HG03565 (cell line): ENCODE data around the gene TMEM150A.
"Not testable (repeated sequence)": the region's sequence is repeated elsewhere in the genome, so short reads cannot be mapped to it uniquely, and the experiment has no call there.

ENCODE experiments used
- ATAC-seq: cut with Tn5 transposase; IDR thresholded peaks from one replicate; pipeline ENCODE4 v1.9.1; 2021; ENCODE audit warnings: mild to moderate bottlenecking, moderate library complexity; ENCODE audit not compliant: unreplicated experiment

The TMEM150A gene

GRCh38 chr2:85602476-85603234 is at the start of gene TMEM150A:
Gene TMEM150A, minus strand, starts transcription at chr2:85602698. Its CDS starts 750 bp downstream, at chr2:85601948.
- ATAC-seq: peak; percentile 89

GRCh38 chr2:85652056-85652455 is 49.6 kb upstream of the TMEM150A start:
- ATAC-seq: no peak

- no peak for ATAC-seq
These were observed 48.6 kb upstream of the TMEM150A start for GRCh38 chr2:85651097-85651496.

- ATAC-seq: no peak
These were observed 48.0 kb upstream of the TMEM150A start for GRCh38 chr2:85650456-85650855.

- ATAC-seq: no peak
These were observed 47.0 kb upstream of the TMEM150A start for GRCh38 chr2:85649201-85650190.

GRCh38 chr2:85648619-85649018 is 46.1 kb upstream of the TMEM150A start:
- ATAC-seq: no peak

- ATAC-seq: no peak
These were observed 45.5 kb upstream of the TMEM150A start for GRCh38 chr2:85647823-85648526.

- no peak for ATAC-seq
These were observed 43.7 kb upstream of the TMEM150A start for GRCh38 chr2:85646166-85646565.

GRCh38 chr2:85644909-85645308 is 42.4 kb upstream of the TMEM150A start:
- ATAC-seq: no peak

GRCh38 chr2:85642725-85643124 is 40.2 kb upstream of the TMEM150A start:
- ATAC-seq: no peak

GRCh38 chr2:85635636-85636035 is 33.1 kb upstream of the TMEM150A start:
- ATAC-seq: no peak

- no peak for ATAC-seq
These were observed 32.5 kb upstream of the TMEM150A start for GRCh38 chr2:85635011-85635410.

GRCh38 chr2:85631316-85631715 is 28.8 kb upstream of the TMEM150A start:
- ATAC-seq: no peak

- no peak for ATAC-seq
These were observed 26.2 kb upstream of the TMEM150A start for GRCh38 chr2:85628658-85629057.

GRCh38 chr2:85623991-85624390 is 21.5 kb upstream of the TMEM150A start:
- ATAC-seq: no peak

GRCh38 chr2:85621338-85621737 is 18.8 kb upstream of the TMEM150A start:
- ATAC-seq: no peak

GRCh38 chr2:85619617-85620016 is 17.1 kb upstream of the TMEM150A start:
- no peak for ATAC-seq

- ATAC-seq: not testable (repeated sequence)
These were observed 15.2 kb upstream of the TMEM150A start for GRCh38 chr2:85617723-85618122.

- ATAC-seq: no peak
These were observed 12.9 kb upstream of the TMEM150A start for GRCh38 chr2:85615413-85615728.

GRCh38 chr2:85614757-85615156 is 12.3 kb upstream of the TMEM150A start:
- ATAC-seq: not testable (repeated sequence)
